RCC 7860 (cell line): ENCODE results near the gene EVL.

ENCODE experiments used
- DNase-seq: peaks from one replicate; pipeline ENCODE4 v3.0.0-alpha.2; 2015; ENCODE audit warnings: low spot score
- FAIRE-seq: peaks from 2 replicates; lab custom pipeline; 2012; peaks lifted over from hg19 to GRCh38; lab: Jason Lieb, UNC

Gene EVL

GRCh38 chr14:100122481-100123223 lies 57.4 kb downstream of the EVL start:
- FAIRE-seq: no peak
- DNase-seq: no peak

GRCh38 chr14:100123618-100124017 lies 58.4 kb downstream of the EVL start:
- no peak for DNase-seq
- FAIRE-seq: no peak

- FAIRE-seq (no peak), DNase-seq (no peak)
Observed at GRCh38 chr14:100124551-100125088, 59.4 kb downstream of the EVL start.

GRCh38 chr14:100126401-100126800 lies 61.2 kb downstream of the EVL start:
- DNase-seq (no peak), FAIRE-seq (no peak)

- FAIRE-seq: no peak
Observed at GRCh38 chr14:100127853-100128455, 62.7 kb downstream of the EVL start.

GRCh38 chr14:100128688-100129087 lies 63.5 kb downstream of the EVL start:
- FAIRE-seq (no peak), DNase-seq (no peak)

More at GRCh38 chr14:100127853-100128455, 62.7 kb downstream of the EVL start:
- no peak for DNase-seq

GRCh38 chr14:100129161-100129589 lies 64.0 kb downstream of the EVL start:
- no peak for FAIRE-seq

GRCh38 chr14:100130521-100130920 lies 65.3 kb downstream of the EVL start:
- DNase-seq (no peak), FAIRE-seq (no peak)

More at GRCh38 chr14:100129161-100129589, 64.0 kb downstream of the EVL start:
- DNase-seq: no peak

- DNase-seq: no peak
- no peak for FAIRE-seq
Observed at GRCh38 chr14:100131181-100131580, 66.0 kb downstream of the EVL start.

- no peak for DNase-seq
- no peak for FAIRE-seq
Observed at GRCh38 chr14:100132161-100132902, 67.1 kb downstream of the EVL start.

GRCh38 chr14:100132903-100133510 lies 67.8 kb downstream of the EVL start:
- no peak for DNase-seq
- FAIRE-seq: no peak

- FAIRE-seq (no peak), DNase-seq (no peak)
Observed at GRCh38 chr14:100134586-100134985, 69.4 kb downstream of the EVL start.

- DNase-seq: no peak
- no peak for FAIRE-seq
Observed at GRCh38 chr14:100135073-100135472, 69.9 kb downstream of the EVL start.

- no peak for DNase-seq
- FAIRE-seq: no peak
Observed at GRCh38 chr14:100135784-100136183, 70.6 kb downstream of the EVL start.

GRCh38 chr14:100137173-100137572 lies 72.0 kb downstream of the EVL start:
- FAIRE-seq (no peak), DNase-seq (no peak)

- DNase-seq (no peak), FAIRE-seq (no peak)
Observed at GRCh38 chr14:100138082-100138787, 73.0 kb downstream of the EVL start.

- DNase-seq: no peak
Observed at GRCh38 chr14:100138955-100139354, 73.7 kb downstream of the EVL start.

GRCh38 chr14:100140452-100141078 lies 75.3 kb downstream of the EVL start:
- no peak for DNase-seq
- FAIRE-seq: no peak

More at GRCh38 chr14:100138955-100139354, 73.7 kb downstream of the EVL start:
- no peak for FAIRE-seq

- DNase-seq: no peak
- FAIRE-seq: no peak
Observed at GRCh38 chr14:100141098-100141497, 75.9 kb downstream of the EVL start.
